Astrocyte (in vitro differentiated cells and primary cell): ENCODE data around the gene TMEM200A. TPM values are rescaled to one million over a fixed set of nuclear protein-coding genes. Genes with fewer than 3 reads are reported as not detected.

ENCODE experiments used
- DNase-seq: peaks from one replicate; pipeline ENCODE4 v3.0.0-alpha.2; 2010; ENCODE audit warnings: low read depth
- FAIRE-seq: peaks from 2 replicates; lab custom pipeline; 2011; peaks lifted over from hg19 to GRCh38; lab: Jason Lieb, UNC
- H2AFZ ChIP-seq: 2 replicates; pipeline ENCODE4 v1.6.0; 2012; ENCODE audit warnings: low read depth, low read length, inconsistent platforms
- H3K27ac ChIP-seq: 2 replicates; pipeline ENCODE4 v1.5.1; 2011; ENCODE audit warnings: low read depth, low read length, inconsistent platforms
- H3K27me3 ChIP-seq: 2 replicates; pipeline ENCODE4 v1.6.0; 2011; ENCODE audit warnings: low read length, inconsistent platforms; ENCODE audit not compliant: insufficient read depth
- H3K36me3 ChIP-seq: 2 replicates; pipeline ENCODE4 v1.5.1; 2011; ENCODE audit warnings: low read length, inconsistent platforms; ENCODE audit not compliant: insufficient read depth
- H3K4me1 ChIP-seq: 2 replicates; pipeline ENCODE4 v1.5.1; 2011; ENCODE audit warnings: low read length, inconsistent platforms; ENCODE audit not compliant: insufficient read depth
- H3K4me2 ChIP-seq: 2 replicates; pipeline ENCODE4 v1.6.0; 2012; ENCODE audit warnings: low read length, inconsistent platforms
- H3K4me3 ChIP-seq: 2 replicates; pipeline ENCODE4 v1.5.1; 2011; ENCODE audit warnings: low read depth, mild to moderate bottlenecking, low read length, inconsistent platforms; ENCODE audit not compliant: insufficient read depth
- H3K79me2 ChIP-seq: 2 replicates; pipeline ENCODE4 v1.6.0; 2012; ENCODE audit warnings: mild to moderate bottlenecking, low read length, inconsistent platforms; ENCODE audit not compliant: insufficient read depth
- H3K9ac ChIP-seq: 2 replicates; pipeline ENCODE4 v1.6.0; 2012; ENCODE audit warnings: mild to moderate bottlenecking, low read length, inconsistent platforms
- H3K9me3 ChIP-seq: 2 replicates; pipeline ENCODE4 v1.5.1; 2012; ENCODE audit warnings: low read depth, mild to moderate bottlenecking, low read length, inconsistent platforms; ENCODE audit not compliant: insufficient read depth
- H4K20me1 ChIP-seq: 2 replicates; pipeline ENCODE4 v1.6.0; 2012; ENCODE audit warnings: low read length, inconsistent platforms; ENCODE audit not compliant: insufficient read depth
- H3K27ac Mint-ChIP-seq: one replicate; pipeline ENCODE4 v1.8.0; 2021; ENCODE audit warnings: mild to moderate bottlenecking, mixed read lengths; ENCODE audit not compliant: unreplicated experiment
- H3K27me3 Mint-ChIP-seq: one replicate; pipeline ENCODE4 v1.8.0; 2021; ENCODE audit warnings: low read depth, mixed read lengths; ENCODE audit not compliant: unreplicated experiment
- H3K36me3 Mint-ChIP-seq: one replicate; pipeline ENCODE4 v1.8.0; 2021; ENCODE audit warnings: low read depth, mixed read lengths; ENCODE audit not compliant: unreplicated experiment
- H3K4me1 Mint-ChIP-seq: one replicate; pipeline ENCODE4 v1.8.0; 2021; ENCODE audit warnings: low read depth, mixed read lengths; ENCODE audit not compliant: unreplicated experiment
- H3K4me3 Mint-ChIP-seq: one replicate; pipeline ENCODE4 v1.8.0; 2021; ENCODE audit warnings: mild to moderate bottlenecking, moderate library complexity, mixed read lengths; ENCODE audit not compliant: unreplicated experiment
- H3K9me3 Mint-ChIP-seq: one replicate; pipeline ENCODE4 v1.8.0; 2021; ENCODE audit warnings: mild to moderate bottlenecking, mixed read lengths; ENCODE audit not compliant: unreplicated experiment
- EZH2 ChIP-seq: IDR thresholded peaks from 2 replicates; pipeline ENCODE4 v1.6.1; 2012; ENCODE audit warnings: mild to moderate bottlenecking, low read length, inconsistent platforms; ENCODE audit not compliant: insufficient read depth
- total RNA-seq: library from RNA; stranded (reverse); gene quantifications from 2 replicates; pipeline ENCODE4 v1.2.1, GENCODE V29; 2021
- TF ChIP-seq, protein P1 (sequence below): IDR thresholded peaks from 2 replicates; pipeline ENCODE4 v1.5.1; 2011; ENCODE audit warnings: low read depth, mild to moderate bottlenecking, inconsistent platforms, low read length, moderate library complexity; ENCODE audit not compliant: insufficient read depth

TMEM200A gene
- total RNA-seq, 1 donor from 2014 or later = 14.9 TPM

- H3K36me3 Mint-ChIP-seq = no peaks in the 10 kb centered on the region
- no peak overlapping the region for H3K4me3 Mint-ChIP-seq
- DNase-seq (no peak), FAIRE-seq (no peak)
- TF ChIP-seq, protein P1, sequence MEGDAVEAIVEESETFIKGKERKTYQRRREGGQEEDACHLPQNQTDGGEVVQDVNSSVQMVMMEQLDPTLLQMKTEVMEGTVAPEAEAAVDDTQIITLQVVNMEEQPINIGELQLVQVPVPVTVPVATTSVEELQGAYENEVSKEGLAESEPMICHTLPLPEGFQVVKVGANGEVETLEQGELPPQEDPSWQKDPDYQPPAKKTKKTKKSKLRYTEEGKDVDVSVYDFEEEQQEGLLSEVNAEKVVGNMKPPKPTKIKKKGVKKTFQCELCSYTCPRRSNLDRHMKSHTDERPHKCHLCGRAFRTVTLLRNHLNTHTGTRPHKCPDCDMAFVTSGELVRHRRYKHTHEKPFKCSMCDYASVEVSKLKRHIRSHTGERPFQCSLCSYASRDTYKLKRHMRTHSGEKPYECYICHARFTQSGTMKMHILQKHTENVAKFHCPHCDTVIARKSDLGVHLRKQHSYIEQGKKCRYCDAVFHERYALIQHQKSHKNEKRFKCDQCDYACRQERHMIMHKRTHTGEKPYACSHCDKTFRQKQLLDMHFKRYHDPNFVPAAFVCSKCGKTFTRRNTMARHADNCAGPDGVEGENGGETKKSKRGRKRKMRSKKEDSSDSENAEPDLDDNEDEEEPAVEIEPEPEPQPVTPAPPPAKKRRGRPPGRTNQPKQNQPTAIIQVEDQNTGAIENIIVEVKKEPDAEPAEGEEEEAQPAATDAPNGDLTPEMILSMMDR = no peak
- no peak for TF ChIP-seq EZH2
- H3K27me3 Mint-ChIP-seq = no peaks in the 10 kb centered on the region
- H3K4me2 ChIP-seq = no peak overlapping the region
- no peak overlapping the region for H3K9ac ChIP-seq
- no peaks in the 10 kb centered on the region for H3K9me3 Mint-ChIP-seq
- H3K27ac Mint-ChIP-seq = no peak overlapping the region
- no peaks in the 10 kb centered on the region for H3K36me3 ChIP-seq
- H3K9me3 ChIP-seq = no peaks in the 10 kb centered on the region
- peaks cover 28% of the 10 kb centered on the region for H4K20me1 ChIP-seq
- H3K79me2 ChIP-seq = peaks cover 91% of the 10 kb centered on the region
- no peaks in the 10 kb centered on the region for H3K27me3 ChIP-seq
- H3K4me1 ChIP-seq = no peaks in the 10 kb centered on the region
- no peak overlapping the region for H3K27ac ChIP-seq
- no peak overlapping the region for H3K4me3 ChIP-seq
- no peak overlapping the region for H2AFZ ChIP-seq
- H3K4me1 Mint-ChIP-seq = peaks cover 7% of the 10 kb centered on the region
Measured at GRCh38 chr6:130396722-130397121, 30.9 kb downstream of the TMEM200A start.

DNA sequence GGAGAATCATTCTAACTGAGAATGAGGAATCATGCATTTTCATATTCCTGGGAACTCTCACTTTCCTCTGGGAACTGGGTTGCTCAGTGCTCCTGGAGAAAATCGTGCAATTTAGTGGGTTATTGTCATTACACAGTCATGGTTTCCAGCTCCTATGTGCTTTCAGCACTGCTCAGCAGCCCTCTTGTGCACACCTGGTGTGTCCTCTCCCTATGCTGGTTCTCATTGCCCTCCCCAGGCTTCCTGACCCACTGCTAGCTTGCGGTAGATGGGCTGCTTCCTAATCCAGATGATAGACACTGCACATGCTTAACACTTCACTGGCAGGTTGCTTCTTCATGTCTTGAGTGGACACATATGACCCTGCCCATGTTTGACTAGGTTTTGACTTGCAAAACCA lies 39.7 kb downstream of the TMEM200A start:
- FAIRE-seq = no peak
- H3K4me1 Mint-ChIP-seq = peaks cover 6% of the 10 kb centered on the region
- H3K4me2 ChIP-seq = no peak overlapping the region

DNA sequence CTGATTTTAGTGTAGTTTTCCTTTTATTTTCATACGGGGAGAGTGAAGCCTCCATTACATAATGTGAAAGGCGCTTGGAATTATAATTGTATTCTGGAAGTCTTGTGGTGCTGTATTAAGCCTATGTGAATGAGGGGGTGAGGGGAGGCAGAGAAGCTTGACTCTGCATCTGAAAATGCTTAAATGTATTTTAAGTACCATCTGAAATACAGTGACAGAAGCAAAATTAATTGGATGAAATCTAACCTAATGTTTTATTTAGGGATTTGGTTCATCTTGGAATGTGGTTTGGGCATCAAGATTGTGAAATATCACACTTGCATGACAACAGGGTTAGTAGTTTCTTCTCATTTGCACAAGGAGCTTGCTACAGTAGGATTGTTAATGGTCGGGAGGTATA lies 41.2 kb downstream of the TMEM200A start:
- H3K27me3 Mint-ChIP-seq = no peaks in the 10 kb centered on the region
- H3K36me3 Mint-ChIP-seq = peaks cover 3% of the 10 kb centered on the region
- Histone ChIP-seq H3K27me3 (no peaks in the 10 kb centered on the region), H3K9me3 (no peaks in the 10 kb centered on the region), H3K4me1 (peaks cover 4% of the 10 kb centered on the region), H3K27ac (no peak overlapping the region), H3K4me2 (no peak overlapping the region), H2AFZ (no peak overlapping the region), H3K79me2 (peaks cover 100% of the 10 kb centered on the region), H3K4me3 (no peak overlapping the region), H3K9ac (no peak overlapping the region), H4K20me1 (peaks cover 43% of the 10 kb centered on the region), H3K36me3 (no peaks in the 10 kb centered on the region)
- no peak for FAIRE-seq
- peaks cover 7% of the 10 kb centered on the region for H3K9me3 Mint-ChIP-seq
- peaks cover 6% of the 10 kb centered on the region for H3K4me1 Mint-ChIP-seq
- DNase-seq = no peak
- no peak for TF ChIP-seq EZH2
- TF ChIP-seq, protein P1 = no peak
- no peak overlapping the region for H3K4me3 Mint-ChIP-seq
- no peak overlapping the region for H3K27ac Mint-ChIP-seq

More for the DNA sequence above, 39.7 kb downstream of the TMEM200A start:
- Histone ChIP-seq H3K27me3 (no peaks in the 10 kb centered on the region), H2AFZ (no peak overlapping the region), H3K4me3 (no peak overlapping the region), H3K9me3 (no peaks in the 10 kb centered on the region), H3K36me3 (no peaks in the 10 kb centered on the region), H4K20me1 (peaks cover 40% of the 10 kb centered on the region), H3K4me1 (peaks cover 4% of the 10 kb centered on the region), H3K9ac (no peak overlapping the region), H3K79me2 (peaks cover 100% of the 10 kb centered on the region), H3K27ac (no peak overlapping the region)
- peaks cover 2% of the 10 kb centered on the region for H3K9me3 Mint-ChIP-seq
- no peaks in the 10 kb centered on the region for H3K36me3 Mint-ChIP-seq
- no peak for TF ChIP-seq EZH2
- TF ChIP-seq, protein P1 = no peak
- no peak overlapping the region for H3K27ac Mint-ChIP-seq
- DNase-seq = no peak
- no peaks in the 10 kb centered on the region for H3K27me3 Mint-ChIP-seq
- H3K4me3 Mint-ChIP-seq = no peak overlapping the region
